Activated CD8-positive, alpha-beta memory T cell treated with anti-CD3 and anti-CD28 coated beads for 4 hours (primary cell): Measurements from ENCODE around the gene SPTSSB.

ENCODE experiments used
- DNase-seq, 2 donors: peaks; one replicate each; pipeline ENCODE4 v3.0.0-alpha.2; 2020; ENCODE audit warnings: low read depth in 2 of 2

Gene SPTSSB

GRCh38 chr3:161392853-161393252 is 21.5 kb upstream of the SPTSSB start:
- DNase-seq: no peak

GRCh38 chr3:161390200-161390599 is 18.9 kb upstream of the SPTSSB start:
- no peak for DNase-seq

GRCh38 chr3:161389445-161390035 is 18.2 kb upstream of the SPTSSB start:
- DNase-seq: no peak

- no peak for DNase-seq
These were observed 17.5 kb upstream of the SPTSSB start for GRCh38 chr3:161388855-161389254.

GRCh38 chr3:161386991-161387770 is 15.9 kb upstream of the SPTSSB start:
- DNase-seq: no peak

GRCh38 chr3:161372321-161373260 is 1.3 kb upstream of the SPTSSB start:
- no peak for DNase-seq

- no peak for DNase-seq
These were observed 1.8 kb downstream of the SPTSSB start for GRCh38 chr3:161369531-161369930.

- no peak for DNase-seq
These were observed 5.2 kb downstream of the SPTSSB start for GRCh38 chr3:161366094-161366493.

- DNase-seq: no peak
These were observed 12.8 kb downstream of the SPTSSB start for GRCh38 chr3:161358488-161358887.

GRCh38 chr3:161356287-161356686 is 15.0 kb downstream of the SPTSSB start:
- no peak for DNase-seq

GRCh38 chr3:161355508-161355907 is 15.8 kb downstream of the SPTSSB start:
- DNase-seq: no peak

GRCh38 chr3:161354554-161354953 is 16.8 kb downstream of the SPTSSB start:
- DNase-seq: no peak

- DNase-seq: no peak
These were observed 20.0 kb downstream of the SPTSSB start for GRCh38 chr3:161351330-161351729.

- no peak for DNase-seq
These were observed 20.4 kb downstream of the SPTSSB start for GRCh38 chr3:161350916-161351315.

- DNase-seq: no peak
These were observed 21.6 kb downstream of the SPTSSB start for GRCh38 chr3:161349529-161350312.

- no peak for DNase-seq
These were observed 22.4 kb downstream of the SPTSSB start for GRCh38 chr3:161348796-161349400.

- no peak for DNase-seq
These were observed 23.6 kb downstream of the SPTSSB start for GRCh38 chr3:161347726-161348125.

- DNase-seq: no peak
These were observed 26.3 kb downstream of the SPTSSB start for GRCh38 chr3:161345023-161345422.

- no peak for DNase-seq
These were observed 27.3 kb downstream of the SPTSSB start for GRCh38 chr3:161343986-161344385.

GRCh38 chr3:161343540-161343939 is 27.8 kb downstream of the SPTSSB start:
- DNase-seq: no peak

GRCh38 chr3:161342629-161343028 is 28.7 kb downstream of the SPTSSB start:
- no peak for DNase-seq
